Aorta (tissue), 5 donors: ENCODE results near the gene HIPK1. TPM values are rescaled to one million over a fixed set of nuclear protein-coding genes. Genes with fewer than 3 reads are reported as not detected.
A peak's percentile ranks its signal among the peaks of the same experiment; 100 is the strongest.

Experiments
- ATAC-seq: fragments of 200-7000 bp; cut with Tn5 transposase; one replicate; pipeline ENCODE4 v1.9.1; 2022; ENCODE audit warnings: moderate library complexity; ENCODE audit not compliant: low FRiP score
- DNase-seq, 2 donors: peaks; one replicate each; pipeline ENCODE4 v3.0.0-alpha.2; 2020
- H3K27ac ChIP-seq, 2 donors: one replicate each; pipeline ENCODE4 v1.5.1; 2013; ENCODE audit warnings: low read length in 2 of 2, mild to moderate bottlenecking in 2 of 2, moderate library complexity in 2 of 2, control low read depth in 1 of 2, inconsistent platforms in 1 of 2, low read depth in 1 of 2
- H3K27me3 ChIP-seq, 2 donors: one replicate each; pipeline ENCODE4 v1.6.1; 2013; ENCODE audit warnings: control low read depth in 1 of 2, low read length in 1 of 2, mild to moderate bottlenecking in 1 of 2, moderate library complexity in 1 of 2; ENCODE audit not compliant: insufficient read depth in 2 of 2, control insufficient read depth in 1 of 2
- H3K36me3 ChIP-seq, 2 donors: one replicate each; pipeline ENCODE4 v1.6.1; 2013; ENCODE audit warnings: control low read depth in 1 of 2, low read length in 1 of 2, mild to moderate bottlenecking in 1 of 2; ENCODE audit not compliant: insufficient read depth in 2 of 2, control insufficient read depth in 1 of 2
- H3K4me1 ChIP-seq, 2 donors: one replicate each; pipeline ENCODE4 v1.6.1; 2013; ENCODE audit warnings: low read length in 2 of 2, control low read depth in 1 of 2, mild to moderate bottlenecking in 1 of 2, moderate library complexity in 1 of 2; ENCODE audit not compliant: insufficient read depth in 2 of 2, control insufficient read depth in 1 of 2
- H3K4me3 ChIP-seq, 2 donors: one replicate each; pipeline ENCODE4 v1.5.1; 2013; ENCODE audit warnings: low read length in 2 of 2, control low read depth in 1 of 2, mild to moderate bottlenecking in 1 of 2
- H3K9me3 ChIP-seq: one replicate; pipeline ENCODE4 v1.6.1; 2013; ENCODE audit warnings: mild to moderate bottlenecking, low read length; ENCODE audit not compliant: control insufficient read depth
- WGBS, 2 donors: extraction: QIAGEN DNeasy Blood & Tissue Kit; methylation state at CpG; one replicate each; pipeline ENCODE4 v1.1.7; 2013; 5-methylcytosine and 5-hydroxymethylcytosine counted together
- intact Hi-C, 2 donors: fragments of 100-400 bp; cut with DNase I; formaldehyde crosslinking; loops; one replicate each; pipeline versions ENCODE4 v1.14.2 to v1.15.0; 2022
- polyA plus RNA-seq, 2 donors: library from polyadenylated mRNA; stranded (reverse); fragments of 200-250 nt; gene quantifications; one replicate each; pipeline ENCODE4 v1.2.3, GENCODE V29; 2013
- total RNA-seq, 2 donors: library from RNA; stranded (reverse); fragmentation: NEBNext Ultra II Directional; extraction: Animal tissue kit (Norgen Biotek cat#: 25700); gene quantifications; one replicate each; pipeline ENCODE4 v1.2.1, GENCODE V29; 2021
- donor health status: healthy with polysubstance abuse.
- donor health status: Bipolar disorder and iron deficiency.
- donor health status: DM: no; HTN: no; CAD: no.
- donor health status: DM: no; HTN: no; CAD: no.
- donor health status: DM: yes; HTN: yes; CAD: no.

The HIPK1 gene
- total and polyA plus RNA-seq, 4 donors: 14.9 to 75.3 (median 45.4) TPM

DNA sequence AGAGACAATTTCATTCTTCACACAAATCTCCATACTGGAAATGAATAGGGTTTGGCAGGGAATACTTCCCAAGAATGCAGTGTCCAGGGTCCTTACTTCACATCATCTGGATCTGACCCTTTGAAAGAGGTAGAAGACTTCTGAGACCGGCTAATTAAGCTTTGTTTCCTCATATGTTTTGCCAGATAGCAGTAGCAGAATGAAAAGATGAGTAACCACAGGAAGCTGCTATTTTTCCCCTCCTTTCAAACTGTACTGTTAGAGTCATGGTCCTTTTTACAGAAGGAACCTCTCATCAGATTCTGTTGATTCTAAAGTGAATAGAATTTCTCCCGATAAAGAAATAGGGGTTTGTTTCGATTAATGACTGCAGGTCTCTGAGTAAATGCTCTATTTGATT, 48.8 kb downstream of the HIPK1 start:
- intact Hi-C loops: loop anchor here in 1 of 2 donors (2.0 kb wide), 1 partner anchor 305 kb away; no protein-coding TSS in a partner anchor
- ATAC-seq (no peak), DNase-seq (no peak)
- WGBS, 2 donors: 72 to 74% methylated on average over 3 of the region's 3 CpGs
- H3K27me3 ChIP-seq: no peaks in the 10 kb centered on the region
- no peak overlapping the region for H3K27ac ChIP-seq
- no peaks in the 10 kb centered on the region for H3K36me3 ChIP-seq
- H3K4me3 ChIP-seq: no peak overlapping the region
- no peaks in the 10 kb centered on the region for H3K9me3 ChIP-seq
- no peaks in the 10 kb centered on the region for H3K4me1 ChIP-seq

DNA sequence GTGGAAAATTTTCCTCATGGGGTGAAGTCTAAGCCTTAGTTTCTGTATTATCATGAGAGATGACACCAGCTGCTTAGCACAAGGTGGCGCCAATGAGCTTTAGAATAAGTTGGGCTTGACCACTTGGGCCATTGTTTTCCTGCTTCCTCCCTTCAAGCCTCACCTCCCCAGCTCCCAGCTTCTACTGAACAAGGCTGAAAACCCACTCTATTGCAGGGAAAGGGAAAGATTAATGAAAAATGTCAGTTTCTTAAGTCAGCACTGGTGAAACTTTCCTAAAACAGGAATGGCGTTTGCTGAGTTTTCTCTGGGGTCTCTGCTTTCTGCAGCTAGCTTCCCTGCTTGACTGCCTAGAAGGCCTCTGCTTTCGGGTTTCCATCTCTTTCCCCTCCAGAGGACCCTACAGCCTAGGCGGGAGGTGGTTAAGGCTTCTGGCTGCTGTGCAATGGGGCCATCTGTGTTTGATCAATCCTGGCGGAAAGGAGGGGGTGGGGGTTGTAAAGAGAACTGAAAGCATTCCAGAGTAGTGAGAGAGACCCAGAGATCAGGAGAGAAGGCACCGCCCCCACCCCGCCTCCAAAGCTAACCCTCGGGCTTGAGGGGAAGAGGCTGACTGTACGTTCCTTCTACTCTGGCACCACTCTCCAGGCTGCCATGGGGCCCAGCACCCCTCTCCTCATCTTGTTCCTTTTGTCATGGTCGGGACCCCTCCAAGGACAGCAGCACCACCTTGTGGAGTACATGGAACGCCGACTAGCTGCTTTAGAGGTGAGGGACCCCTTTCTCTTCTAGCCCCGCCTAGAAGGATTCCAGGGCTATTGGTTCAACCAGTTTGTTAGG, 50.0 kb downstream of the HIPK1 start, which contains the start of gene OLFML3:
TSS of gene OLFML3 (plus strand) at position 612 of the 840 bp plus-strand sequence. CDS start at position 655, 43 bp downstream.
- ATAC-seq (peak; percentile 81), DNase-seq (peak; percentile 91 to 93)
- Histone ChIP-seq H3K27ac (peak within 1 kb of the TSS in 1 of 2 donors; percentile 83), H3K9me3 (no peaks in the 10 kb centered on the region), H3K4me3 (peak within 1 kb of the TSS; percentile 1 to 48), H3K27me3 (no peaks in the 10 kb centered on the region), H3K36me3 (no peaks in the 10 kb centered on the region), H3K4me1 (no peaks in the 10 kb centered on the region)
- 5 to 9% methylated on average over 13 of the region's 13 CpGs for WGBS, 2 donors
- intact Hi-C loops: loop anchor here in 1 of 2 donors (2.0 kb wide), 1 partner anchor 304 kb away; no protein-coding TSS in a partner anchor

DNA sequence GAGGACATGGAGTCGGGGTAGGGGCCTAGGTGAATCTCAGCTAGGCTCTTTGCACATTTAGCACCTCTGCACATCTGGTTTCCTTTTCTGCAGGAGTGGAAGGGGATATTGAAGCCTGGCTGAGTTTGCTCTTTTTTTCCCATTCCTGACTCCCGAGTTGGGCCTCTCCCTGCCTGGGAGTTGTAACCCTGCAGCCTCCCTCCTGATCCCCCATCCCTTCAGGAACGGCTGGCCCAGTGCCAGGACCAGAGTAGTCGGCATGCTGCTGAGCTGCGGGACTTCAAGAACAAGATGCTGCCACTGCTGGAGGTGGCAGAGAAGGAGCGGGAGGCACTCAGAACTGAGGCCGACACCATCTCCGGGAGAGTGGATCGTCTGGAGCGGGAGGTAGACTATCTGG, 51.0 kb downstream of the HIPK1 start:
- Histone ChIP-seq H3K9me3 (no peaks in the 10 kb centered on the region), H3K27me3 (no peaks in the 10 kb centered on the region), H3K36me3 (no peaks in the 10 kb centered on the region), H3K27ac (peak overlapping the region in 1 of 2 donors; percentile 33), H3K4me3 (peak overlapping the region in 1 of 2 donors; percentile 11), H3K4me1 (no peaks in the 10 kb centered on the region)
- intact Hi-C loops: no loop called here
- DNase-seq (peak; percentile 71 to 89), ATAC-seq (no peak)
- 23 to 26% methylated on average over 10 of the region's 10 CpGs for WGBS, 2 donors

DNA sequence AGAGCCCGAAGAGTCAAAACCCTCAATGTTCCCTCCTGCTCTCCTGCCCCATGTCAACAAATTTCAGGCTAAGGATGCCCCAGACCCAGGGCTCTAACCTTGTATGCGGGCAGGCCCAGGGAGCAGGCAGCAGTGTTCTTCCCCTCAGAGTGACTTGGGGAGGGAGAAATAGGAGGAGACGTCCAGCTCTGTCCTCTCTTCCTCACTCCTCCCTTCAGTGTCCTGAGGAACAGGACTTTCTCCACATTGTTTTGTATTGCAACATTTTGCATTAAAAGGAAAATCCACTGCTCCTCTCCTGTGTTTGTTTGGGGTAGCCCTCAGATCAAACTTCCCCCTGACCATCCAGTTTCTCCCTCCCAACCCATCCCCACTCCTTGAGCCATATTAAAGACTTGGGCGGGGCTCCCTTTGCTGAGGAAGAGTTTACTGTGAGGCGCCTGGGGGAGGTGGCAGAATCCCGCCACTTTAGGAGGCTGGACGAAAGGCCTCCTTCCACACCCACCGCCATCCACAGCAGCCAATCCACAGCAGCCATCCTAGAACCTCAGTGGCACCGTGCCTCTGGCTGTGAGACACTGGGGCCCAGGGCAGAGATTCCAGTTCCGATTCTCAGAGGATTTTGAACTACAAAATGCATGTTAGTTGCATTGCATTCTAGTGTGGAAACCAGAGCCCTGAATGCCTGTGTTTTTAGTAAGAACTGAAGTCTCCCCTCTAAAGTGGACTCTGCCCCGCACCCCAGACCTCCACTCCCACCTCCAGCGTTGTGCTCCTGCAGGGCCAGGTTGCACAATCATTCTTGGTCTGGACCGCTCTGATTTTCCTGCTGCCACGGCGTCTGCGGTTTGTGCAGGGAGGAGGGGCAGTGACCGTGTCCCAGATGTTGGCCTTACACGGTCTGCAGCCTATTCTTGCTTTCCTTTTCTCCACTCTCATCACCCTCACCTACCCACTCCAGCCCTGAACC, 53.1 kb downstream of the HIPK1 start:
- 7 to 8% methylated on average over 18 of the region's 18 CpGs for WGBS, 2 donors
- no peaks in the 10 kb centered on the region for H3K4me1 ChIP-seq
- H3K27ac ChIP-seq: peak overlapping the region; percentile 6 to 76
- H3K36me3 ChIP-seq: no peaks in the 10 kb centered on the region
- H3K4me3 ChIP-seq: peak overlapping the region in 1 of 2 donors; percentile 23
- DNase-seq: peak; percentile 83 to 87
- H3K9me3 ChIP-seq: no peaks in the 10 kb centered on the region
- peak; percentile 79 for ATAC-seq
- H3K27me3 ChIP-seq: no peaks in the 10 kb centered on the region
- intact Hi-C loops: loop anchor here in 1 of 2 donors (2.0 kb wide), 1 partner anchor 297 kb away; no protein-coding TSS in a partner anchor

DNA sequence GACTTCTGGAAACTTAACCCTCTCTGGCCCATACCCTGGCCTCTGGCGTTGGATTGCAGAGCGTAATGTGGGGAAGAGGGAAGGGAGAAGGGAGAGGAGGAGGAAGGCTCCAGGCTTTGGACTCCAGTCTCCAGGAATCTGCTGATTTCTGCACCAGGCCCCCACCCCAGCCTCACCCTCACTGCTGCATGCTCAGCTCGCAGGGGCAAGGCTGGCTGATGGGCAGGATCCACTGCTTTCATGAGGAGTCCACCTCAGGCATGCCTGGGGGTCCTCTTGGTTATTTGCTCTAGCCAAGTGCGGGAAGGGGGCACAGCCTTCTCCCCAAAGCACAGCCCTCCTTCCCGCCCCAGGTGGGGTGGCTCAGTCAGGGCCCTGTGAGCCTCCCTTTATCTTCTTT, 53.8 kb downstream of the HIPK1 start:
- intact Hi-C loops: loop anchor here in 1 of 2 donors (2.0 kb wide), 1 partner anchor 296 kb away; no protein-coding TSS in a partner anchor
- ATAC-seq: no peak
- H3K27me3 ChIP-seq: no peaks in the 10 kb centered on the region
- no peaks in the 10 kb centered on the region for H3K4me1 ChIP-seq
- H3K4me3 ChIP-seq: peak overlapping the region in 1 of 2 donors; percentile 23
- no peaks in the 10 kb centered on the region for H3K36me3 ChIP-seq
- H3K9me3 ChIP-seq: no peaks in the 10 kb centered on the region
- WGBS, 2 donors: 23 to 32% methylated on average over 5 of the region's 5 CpGs
- peak overlapping the region in 1 of 2 donors; percentile 62 for H3K27ac ChIP-seq
- no peak for DNase-seq

DNA sequence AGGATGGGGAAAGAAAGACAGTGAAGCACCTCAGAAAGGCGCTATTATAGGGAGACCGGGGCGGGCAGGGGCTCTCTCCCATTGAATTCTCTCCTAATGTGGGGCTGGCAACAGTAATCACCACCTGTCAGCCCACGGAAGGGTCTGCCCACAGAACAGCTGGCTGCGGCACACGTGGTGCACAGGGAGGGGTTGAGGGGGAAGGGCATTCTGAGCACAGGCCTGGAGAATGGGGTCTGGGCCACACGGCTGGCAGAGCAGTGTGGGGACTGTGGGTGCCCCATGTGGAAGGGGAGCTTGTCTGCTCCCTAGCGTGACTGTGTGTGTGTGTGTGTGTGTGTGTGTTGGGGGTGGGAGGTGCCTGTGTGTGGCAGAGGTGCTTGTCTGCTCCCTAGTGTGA, 54.3 kb downstream of the HIPK1 start:
- peak overlapping the region in 1 of 2 donors; percentile 62 for H3K27ac ChIP-seq
- no peaks in the 10 kb centered on the region for H3K4me1 ChIP-seq
- DNase-seq: no peak
- no peak overlapping the region for H3K4me3 ChIP-seq
- H3K9me3 ChIP-seq: no peaks in the 10 kb centered on the region
- ATAC-seq: no peak
- intact Hi-C loops: loop anchor here in 1 of 2 donors (2.0 kb wide), 1 partner anchor 295 kb away; no protein-coding TSS in a partner anchor
- WGBS, 2 donors: 46 to 47% methylated on average over 8 of the region's 8 CpGs
- H3K27me3 ChIP-seq: no peaks in the 10 kb centered on the region
- no peaks in the 10 kb centered on the region for H3K36me3 ChIP-seq

DNA sequence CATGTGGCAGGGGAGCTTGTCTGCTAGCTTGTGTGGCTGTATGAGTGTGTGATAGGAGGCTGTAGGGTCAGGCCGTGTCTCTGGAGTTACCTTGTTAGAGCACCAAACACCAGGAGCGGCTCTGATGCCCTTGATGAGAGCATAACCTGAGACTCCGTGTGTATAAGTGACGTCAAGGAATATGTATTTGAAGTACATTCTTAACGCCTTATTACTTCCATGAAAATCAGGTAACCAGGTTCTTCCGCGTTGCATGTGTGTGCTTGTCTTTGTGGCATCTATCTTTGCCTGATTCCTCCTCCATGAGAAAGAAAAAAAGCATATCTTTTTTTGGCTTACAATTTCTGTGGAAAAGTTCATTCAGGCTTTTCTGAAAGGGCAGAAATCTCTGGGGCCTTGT, 54.7 kb downstream of the HIPK1 start:
- intact Hi-C loops: loop anchor here in 1 of 2 donors (2.0 kb wide), 1 partner anchor 295 kb away; no protein-coding TSS in a partner anchor
- DNase-seq (no peak), ATAC-seq (no peak)
- H3K4me1 ChIP-seq: no peaks in the 10 kb centered on the region
- H3K36me3 ChIP-seq: no peaks in the 10 kb centered on the region
- no peak overlapping the region for H3K4me3 ChIP-seq
- H3K9me3 ChIP-seq: no peaks in the 10 kb centered on the region
- H3K27me3 ChIP-seq: no peaks in the 10 kb centered on the region
- H3K27ac ChIP-seq: peak overlapping the region in 1 of 2 donors; percentile 62
- WGBS, 2 donors: 88 to 90% methylated on average over 7 of the region's 7 CpGs

DNA sequence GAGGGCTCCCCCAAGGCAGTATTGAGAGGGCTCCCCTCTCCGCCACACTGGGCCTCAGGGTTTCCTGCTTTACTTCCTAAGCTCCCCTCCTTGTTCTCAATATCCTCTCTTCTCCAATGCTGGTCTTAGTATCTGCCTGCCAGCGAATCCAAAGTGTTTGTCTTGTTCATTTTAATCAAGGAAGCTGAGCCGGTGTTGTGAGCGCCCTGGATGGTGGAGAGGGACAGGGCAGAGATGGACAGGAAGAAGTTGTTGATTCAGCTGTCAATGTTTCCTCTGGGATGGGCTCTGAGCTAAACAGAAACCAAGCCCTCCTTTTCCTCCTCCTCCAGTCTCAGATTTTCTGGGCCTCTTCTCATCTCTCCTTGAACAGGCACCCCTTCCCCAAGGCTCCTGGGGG, 55.6 kb downstream of the HIPK1 start:
- no peak for ATAC-seq

More for the DNA sequence above, 55.6 kb downstream of the HIPK1 start:
- Histone ChIP-seq H3K27me3 (no peaks in the 10 kb centered on the region), H3K4me3 (no peak overlapping the region), H3K9me3 (no peaks in the 10 kb centered on the region), H3K27ac (no peak overlapping the region), H3K36me3 (no peaks in the 10 kb centered on the region), H3K4me1 (no peaks in the 10 kb centered on the region)
- 75 to 79% methylated on average over 4 of the region's 4 CpGs for WGBS, 2 donors
- intact Hi-C loops: no loop called here
- no peak for DNase-seq
